Keratinocyte (primary cell): Measurements from ENCODE around the gene AKR1C1. TPM values are rescaled to one million over a fixed set of nuclear protein-coding genes. Genes with fewer than 3 reads are reported as not detected.
"Not testable (repeated sequence)": the region's sequence is repeated elsewhere in the genome, so short reads cannot be mapped to it uniquely, and the experiment has no call there.

ENCODE experiments used
- DNase-seq: peaks from one replicate; pipeline ENCODE4 v3.0.0-alpha.2; 2011; ENCODE audit warnings: low read depth, missing footprints, low spot score
- FAIRE-seq: peaks from 2 replicates; lab custom pipeline; 2011; peaks lifted over from hg19 to GRCh38; lab: Jason Lieb, UNC
- H2AFZ ChIP-seq: 2 replicates; pipeline ENCODE4 v1.6.0; 2012; ENCODE audit warnings: low read length, control low read depth, inconsistent platforms; ENCODE audit not compliant: control insufficient read depth
- H3K27ac ChIP-seq: 2 replicates; pipeline ENCODE4 v1.5.1; 2011; ENCODE audit warnings: low read length; ENCODE audit not compliant: control insufficient read depth, insufficient read depth
- H3K27me3 ChIP-seq: 3 replicates; pipeline ENCODE4 v1.6.0; 2011; ENCODE audit warnings: low read length; ENCODE audit not compliant: control insufficient read depth, insufficient read depth; ENCODE audit errors: extremely low read depth
- H3K36me3 ChIP-seq, 2 experiments: 2 replicates in 1 of 2; 3 replicates in 1 of 2; pipeline ENCODE4 v1.5.1; 2011; ENCODE audit warnings: low read length in 2 of 2, mild to moderate bottlenecking in 1 of 2; ENCODE audit not compliant: control insufficient read depth in 2 of 2, insufficient read depth in 2 of 2; ENCODE audit errors: extremely low read depth in 1 of 2
- H3K4me1 ChIP-seq: 3 replicates; pipeline ENCODE4 v1.5.1; 2011; ENCODE audit warnings: low read length; ENCODE audit not compliant: control insufficient read depth, insufficient read depth; ENCODE audit errors: extremely low read depth
- H3K4me2 ChIP-seq: 3 replicates; pipeline ENCODE4 v1.6.0; 2011; ENCODE audit warnings: low read depth, low read length; ENCODE audit not compliant: control insufficient read depth, insufficient read depth; ENCODE audit errors: extremely low read depth
- H3K4me3 ChIP-seq, 3 experiments: fragments of 200-600 bp in 1 of 3; sonication (generic) in 1 of 3; 2 replicates in 2 of 3; 3 replicates in 1 of 3; pipeline ENCODE4 v1.5.1; 2011 to 2016; ENCODE audit warnings: low read length in 3 of 3, mild to moderate bottlenecking in 3 of 3, control low read depth in 2 of 3, inconsistent platforms in 1 of 3, low read depth in 1 of 3, mixed read lengths in 1 of 3, mixed run types in 1 of 3, moderate library complexity in 1 of 3; ENCODE audit not compliant: control insufficient read depth in 2 of 3, insufficient read depth in 2 of 3; ENCODE audit errors: extremely low read depth in 1 of 3
- H3K79me2 ChIP-seq: 2 replicates; pipeline ENCODE4 v1.6.0; 2012; ENCODE audit warnings: low read length; ENCODE audit not compliant: control insufficient read depth, insufficient read depth
- H3K9ac ChIP-seq: 3 replicates; pipeline ENCODE4 v1.6.0; 2011; ENCODE audit warnings: low read length; ENCODE audit not compliant: control insufficient read depth, insufficient read depth; ENCODE audit errors: extremely low read depth
- H3K9me1 ChIP-seq: 3 replicates; pipeline ENCODE4 v1.6.0; 2011; ENCODE audit warnings: low read length; ENCODE audit not compliant: control insufficient read depth, insufficient read depth; ENCODE audit errors: extremely low read depth
- H3K9me3 ChIP-seq: 2 replicates; pipeline ENCODE4 v1.5.1; 2012; ENCODE audit warnings: low read depth, low read length; ENCODE audit not compliant: control insufficient read depth
- H4K20me1 ChIP-seq: 3 replicates; pipeline ENCODE4 v1.6.0; 2011; ENCODE audit warnings: low read length; ENCODE audit not compliant: control insufficient read depth, insufficient read depth; ENCODE audit errors: extremely low read depth
- dilution Hi-C: fragments of 300-500 bp; cut with MboI; formaldehyde crosslinking; loops from one replicate; pipeline ENCODE4 v1.7.0; 2020; ENCODE audit warnings: low sequenced_read_pairs; ENCODE audit not compliant: extremely low pct_ligation_motif_present
- polyA plus RNA-seq, 5 experiments: library from polyadenylated mRNA; depleted of rRNA in 3 of 5; stranded (reverse) in 3 of 5; stranded (forward) in 1 of 5; unstranded in 1 of 5; fragments of >200 nt; gene quantifications; 1 replicate in 1 of 5; 2 replicates in 3 of 5; 3 replicates in 1 of 5; pipeline versions ENCODE4 v1.2.1 to v1.2.3, GENCODE V29; 2011 to 2012; ENCODE audit warnings: missing spikeins in 2 of 5, low read depth in 1 of 5, low replicate concordance in 1 of 5
- small RNA-seq, 3 experiments: library from RNA; depleted of rRNA; stranded (forward); fragments of <200 nt; gene quantifications; one replicate each; pipeline ENCODE3, GENCODE V24; 2012; ENCODE audit warnings: low read depth in 3 of 3, low replicate concordance in 1 of 3; ENCODE audit not compliant: insufficient read length in 3 of 3

AKR1C1 gene
- polyA plus RNA-seq, 1 donor (not counting 4 experiments of a cell fraction or from before 2014, with no cell fraction given): 28.1 TPM

DNA sequence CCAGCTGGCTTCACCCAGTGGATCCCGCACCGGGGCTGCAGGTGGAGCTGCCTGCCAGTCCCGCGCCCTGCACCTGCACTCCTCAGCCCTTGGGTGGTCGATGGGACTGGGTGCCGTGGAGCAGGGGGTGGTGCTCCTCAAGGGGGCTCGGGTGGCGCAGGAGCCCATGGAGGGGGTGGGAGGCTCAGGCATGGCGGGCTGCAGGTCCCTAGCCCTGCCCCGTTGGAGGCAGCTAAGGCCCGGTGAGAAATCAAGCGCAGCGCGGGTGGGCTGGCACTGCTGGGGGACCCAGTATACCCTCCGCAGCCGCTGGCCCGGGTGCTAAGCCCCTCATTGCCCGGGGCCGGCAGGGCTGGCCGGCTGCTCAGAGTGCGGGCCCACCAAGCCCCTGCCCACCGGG is 69.2 kb downstream of the AKR1C1 start:
- H3K36me3 ChIP-seq, H3K4me3 ChIP-seq, H2AFZ ChIP-seq, H3K27me3 ChIP-seq, dilution Hi-C loops, H3K9me3 ChIP-seq, H3K79me2 ChIP-seq, FAIRE-seq, H3K4me2 ChIP-seq, H3K9me1 ChIP-seq, DNase-seq, H4K20me1 ChIP-seq, H3K9ac ChIP-seq, H3K4me1 ChIP-seq, H3K27ac ChIP-seq: not testable (repeated sequence)

Small RNAs within 50 kb of the gene (small RNA-seq; reads per million reads assigned to genes)
- 0 reads per million in 3 experiments for gene RF00096

Other genes with a start within 250 kb of the AKR1C1 start
- gene AKR1E2, start 137.2 kb upstream of the AKR1C1 start, polyA plus RNA-seq: 1.0 to 1.9 TPM (median 1.9 TPM) in 3 replicates
- 24.2 to 173 TPM (median 66.0 TPM) in 3 replicates for gene AKR1C2, start 40.4 kb downstream of the AKR1C1 start, polyA plus RNA-seq
- 11.7 to 120 TPM (median 27.3 TPM) in 3 replicates for gene AKR1C3, start 131.0 kb downstream of the AKR1C1 start, polyA plus RNA-seq
- gene AKR1C8, start 221.7 kb downstream of the AKR1C1 start, polyA plus RNA-seq: not detected in 3 replicates
- not detected in 3 replicates for gene AKR1C4, start 233.4 kb downstream of the AKR1C1 start, polyA plus RNA-seq